Measurements from ENCODE around the gene UBE3B.

- no peak for TF ChIP-seq CTCF (conservative IDR thresholded peaks at IDR 0.05; ENCODE audit: low read length)
- TF ChIP-seq EZH2phosphoT487 (IDR thresholded peaks at IDR 0.05; ENCODE audit: borderline replicate concordance) = no peak
These were observed 35.6 kb downstream of the UBE3B start for GRCh38 chr12:109513051-109513450.
